ENCODE measurements around the gene OBP2B. TPM values are rescaled to one million over a fixed set of nuclear protein-coding genes. Genes with fewer than 3 reads are reported as not detected.
A peak's percentile ranks its signal among the peaks of the same experiment; 100 is the strongest.

The OBP2B gene
- total RNA-seq, 2 donors from 2014 or later = not detected

DNA sequence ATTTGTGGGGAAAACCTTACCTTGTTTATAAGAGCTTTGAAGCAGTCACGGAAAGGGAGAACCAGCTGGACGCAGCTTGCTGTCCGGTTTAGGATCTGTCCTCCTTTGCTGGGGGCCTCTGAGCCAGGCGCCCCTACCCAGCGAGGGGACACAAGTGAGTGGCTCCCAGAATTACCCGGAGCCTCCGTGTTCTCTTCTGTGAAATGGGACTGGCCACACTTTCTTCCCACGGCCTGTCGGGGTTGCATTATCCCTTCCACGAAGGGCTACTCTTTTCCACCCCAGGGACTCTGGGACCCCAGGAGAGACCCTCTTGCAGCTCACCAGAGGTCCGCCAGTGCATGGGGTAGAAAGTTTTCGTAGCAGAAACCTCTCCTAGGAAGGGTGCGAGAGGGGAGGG is 44.9 kb downstream of the OBP2B start:
- ATAC-seq (no peak), DNase-seq (no peak)
- WGBS, 2 donors = 76 to 82% methylated on average over 13 of the region's 13 CpGs
- no peaks in the 10 kb centered on the region for H3K36me3 ChIP-seq (replicated peaks in 1 of 2; ENCODE audit: insufficient read depth in 1 of 2, low read depth in 2 of 2)
- H3K9me3 ChIP-seq = no peaks in the 10 kb centered on the region
- peaks cover 17% of the 10 kb centered on the region for H3K4me1 ChIP-seq
- peak overlapping the region; percentile 38 to 51 for H3K4me3 ChIP-seq
- peak overlapping the region in 1 of 4 donors; percentile 50 for H3K27ac ChIP-seq
- H3K27me3 ChIP-seq = no peaks in the 10 kb centered on the region
- no peak for TF ChIP-seq POLR2A (IDR thresholded peaks at IDR 0.05)
- TF ChIP-seq, protein P1, sequence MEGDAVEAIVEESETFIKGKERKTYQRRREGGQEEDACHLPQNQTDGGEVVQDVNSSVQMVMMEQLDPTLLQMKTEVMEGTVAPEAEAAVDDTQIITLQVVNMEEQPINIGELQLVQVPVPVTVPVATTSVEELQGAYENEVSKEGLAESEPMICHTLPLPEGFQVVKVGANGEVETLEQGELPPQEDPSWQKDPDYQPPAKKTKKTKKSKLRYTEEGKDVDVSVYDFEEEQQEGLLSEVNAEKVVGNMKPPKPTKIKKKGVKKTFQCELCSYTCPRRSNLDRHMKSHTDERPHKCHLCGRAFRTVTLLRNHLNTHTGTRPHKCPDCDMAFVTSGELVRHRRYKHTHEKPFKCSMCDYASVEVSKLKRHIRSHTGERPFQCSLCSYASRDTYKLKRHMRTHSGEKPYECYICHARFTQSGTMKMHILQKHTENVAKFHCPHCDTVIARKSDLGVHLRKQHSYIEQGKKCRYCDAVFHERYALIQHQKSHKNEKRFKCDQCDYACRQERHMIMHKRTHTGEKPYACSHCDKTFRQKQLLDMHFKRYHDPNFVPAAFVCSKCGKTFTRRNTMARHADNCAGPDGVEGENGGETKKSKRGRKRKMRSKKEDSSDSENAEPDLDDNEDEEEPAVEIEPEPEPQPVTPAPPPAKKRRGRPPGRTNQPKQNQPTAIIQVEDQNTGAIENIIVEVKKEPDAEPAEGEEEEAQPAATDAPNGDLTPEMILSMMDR (IDR thresholded peaks at IDR 0.05) = no peak
- intact Hi-C loops (cut with DNase I) = no loop called here

DNA sequence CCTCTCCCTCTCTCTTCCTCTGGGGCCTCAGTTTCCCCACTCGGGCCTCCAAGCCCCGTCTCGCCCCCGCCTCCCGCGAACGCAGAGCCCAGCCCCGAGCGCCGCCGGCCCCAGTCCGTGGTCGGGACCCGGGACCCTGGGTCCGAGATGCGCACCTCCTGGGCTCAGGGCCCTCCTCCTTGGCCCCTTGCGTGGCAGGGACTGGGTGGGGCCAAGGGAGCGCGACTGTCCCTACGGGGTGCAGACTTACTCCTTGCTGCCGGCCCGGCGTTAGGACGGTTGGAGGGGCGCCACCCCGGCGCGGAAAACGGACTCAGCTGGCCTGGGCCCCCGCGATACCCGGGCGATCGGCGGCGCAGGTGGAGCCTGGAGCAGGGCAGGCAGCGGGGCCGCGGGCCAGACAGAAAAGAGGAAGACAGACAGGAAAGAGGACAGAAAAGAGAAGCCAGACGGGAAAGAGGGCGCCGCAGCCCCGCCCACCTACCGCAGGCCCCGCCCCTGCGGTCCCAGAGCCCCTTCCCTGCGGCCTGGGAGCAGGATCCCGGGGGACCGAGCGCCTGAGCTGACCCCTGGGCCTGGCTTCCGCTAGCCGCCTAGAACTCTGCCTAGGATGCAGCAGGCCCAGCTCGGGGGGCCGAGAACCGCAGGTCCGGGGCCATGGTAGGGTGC is 45.4 kb downstream of the OBP2B start, which contains the start of gene GBGT1:
Gene GBGT1 (minus strand): TSS at position 411 of the 669 bp plus-strand sequence. CDS start 1,502 bp downstream, outside the sequence.
- H3K27ac ChIP-seq = peak within 1 kb of the TSS in 2 of 4 donors; percentile 37 to 50
- peak within 1 kb of the TSS; percentile 38 to 51 for H3K4me3 ChIP-seq
- 1% methylated on average over 23 to 56 of the region's 56 CpGs for WGBS, 2 donors
- DNase-seq = peak; percentile 38 to 68 (median 59)
- peaks cover 17% of the 10 kb centered on the region for H3K4me1 ChIP-seq
- H3K9me3 ChIP-seq = no peaks in the 10 kb centered on the region
- H3K36me3 ChIP-seq (replicated peaks in 1 of 2; ENCODE audit: insufficient read depth in 1 of 2, low read depth in 2 of 2) = no peaks in the 10 kb centered on the region
- ATAC-seq = peak; percentile 25
- TF ChIP-seq, protein P1 (IDR thresholded peaks at IDR 0.05) = no peak
- TF ChIP-seq POLR2A (IDR thresholded peaks at IDR 0.05) = peak in 2 of 3 donors; percentile 18 to 56
- no peaks in the 10 kb centered on the region for H3K27me3 ChIP-seq
- intact Hi-C loops (cut with DNase I) = no loop called here

DNA sequence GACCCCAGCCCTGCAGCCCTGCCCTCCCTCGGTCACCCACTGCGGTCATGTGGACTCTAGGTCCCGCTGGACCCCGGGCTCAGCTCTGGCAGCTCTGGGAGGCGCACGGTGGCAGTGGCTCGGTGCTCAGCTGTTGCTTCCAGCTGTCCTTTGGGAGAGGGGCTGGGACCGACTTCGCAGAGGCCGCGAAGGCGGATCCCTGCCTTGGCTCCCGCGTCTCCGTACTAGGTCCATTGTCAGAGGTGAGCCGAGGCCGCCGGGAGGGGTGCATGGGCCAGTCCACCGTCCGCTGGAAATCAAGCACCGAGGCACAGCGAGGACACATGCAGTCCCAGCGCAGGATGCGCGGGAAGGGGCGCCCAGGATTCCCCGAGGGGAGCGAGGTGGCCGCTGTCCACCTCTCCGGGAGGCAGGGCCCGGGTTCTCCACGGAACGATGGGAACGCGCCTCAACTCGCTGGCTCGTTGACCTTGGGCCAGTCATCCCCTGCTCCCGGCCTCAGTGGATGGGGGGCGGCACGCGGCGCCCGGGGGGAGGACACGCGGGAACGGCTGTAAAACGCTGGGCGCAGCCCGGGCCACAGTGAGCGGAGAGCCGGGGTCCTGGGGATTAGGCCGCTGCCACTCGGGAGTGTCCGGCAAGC is 46.1 kb downstream of the OBP2B start:
- intact Hi-C loops (cut with DNase I) = no loop called here
- Histone ChIP-seq H3K36me3 (replicated peaks in 1 of 2; ENCODE audit: insufficient read depth in 1 of 2, low read depth in 2 of 2) (no peaks in the 10 kb centered on the region), H3K9me3 (no peaks in the 10 kb centered on the region), H3K4me3 (peak overlapping the region in 1 of 2 donors; percentile 51), H3K27ac (peak overlapping the region in 1 of 4 donors; percentile 50), H3K27me3 (no peaks in the 10 kb centered on the region), H3K4me1 (peaks cover 17% of the 10 kb centered on the region)
- TF ChIP-seq POLR2A (IDR thresholded peaks at IDR 0.05) = no peak
- TF ChIP-seq, protein P1 (IDR thresholded peaks at IDR 0.05) = no peak
- no peak for ATAC-seq
- no peak for DNase-seq
- WGBS, 2 donors = 30 to 60% methylated on average over 1 to 51 of the region's 54 CpGs

DNA sequence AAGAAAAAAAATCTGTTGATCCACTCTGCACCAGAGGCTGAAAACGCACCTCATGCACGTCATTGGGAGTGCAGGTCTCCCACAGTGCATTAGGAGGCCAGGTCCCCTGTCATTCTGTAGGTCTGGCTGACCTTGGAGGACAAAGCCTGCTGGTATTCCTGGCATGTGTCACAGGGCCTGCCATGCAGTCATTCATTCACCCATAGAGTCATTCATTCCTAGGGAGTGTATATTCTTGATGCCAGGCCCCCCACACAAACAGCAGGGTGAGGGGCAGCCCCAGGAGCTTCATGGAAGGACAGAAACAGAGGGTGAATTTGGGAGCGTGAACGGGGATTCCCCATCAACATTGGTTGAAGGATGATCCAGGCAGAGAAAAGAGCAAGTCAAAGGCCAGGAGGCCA is 47.5 kb downstream of the OBP2B start:
- Histone ChIP-seq H3K36me3 (replicated peaks in 1 of 2; ENCODE audit: insufficient read depth in 1 of 2, low read depth in 2 of 2) (no peaks in the 10 kb centered on the region), H3K4me1 (peaks cover 17% of the 10 kb centered on the region), H3K27ac (no peak overlapping the region), H3K9me3 (no peaks in the 10 kb centered on the region), H3K27me3 (no peaks in the 10 kb centered on the region), H3K4me3 (no peak overlapping the region)
- TF ChIP-seq, protein P1 (IDR thresholded peaks at IDR 0.05) = no peak
- no peak for TF ChIP-seq POLR2A (IDR thresholded peaks at IDR 0.05)
- whole genome bisulfite sequencing, 2 donors = 46 to 70% methylated on average over 4 of the region's 4 CpGs
- no peak for DNase-seq
- intact Hi-C loops (cut with DNase I) = no loop called here
- no peak for ATAC-seq

All from body of pancreas (tissue), 4 donors.